Neuron (in vitro differentiated cells): ENCODE measurements around the gene HSD17B4.
"Not testable (repeated sequence)": the region's sequence is repeated elsewhere in the genome, so short reads cannot be mapped to it uniquely, and the experiment has no call there.

Experiments
- H2AFZ ChIP-seq: one replicate; pipeline ENCODE4 v1.6.1; 2013; ENCODE audit warnings: low read depth, mild to moderate bottlenecking, inconsistent platforms, low read length, moderate library complexity
- H3K27me3 ChIP-seq: one replicate; pipeline ENCODE4 v1.6.1; 2013; ENCODE audit warnings: low read length; ENCODE audit not compliant: insufficient read depth
- H3K36me3 ChIP-seq: one replicate; pipeline ENCODE4 v1.6.1; 2013; ENCODE audit warnings: low read length; ENCODE audit not compliant: insufficient read depth
- H3K4me1 ChIP-seq: one replicate; pipeline ENCODE4 v1.6.1; 2013; ENCODE audit warnings: low read length; ENCODE audit not compliant: insufficient read depth
- H3K4me3 ChIP-seq: 2 replicates; pipeline ENCODE4 v1.5.1; 2013; ENCODE audit warnings: mild to moderate bottlenecking, low read length, moderate library complexity
- H3K9me3 ChIP-seq: one replicate; pipeline ENCODE4 v1.6.1; 2013; ENCODE audit warnings: low read length

Gene HSD17B4, protein sequence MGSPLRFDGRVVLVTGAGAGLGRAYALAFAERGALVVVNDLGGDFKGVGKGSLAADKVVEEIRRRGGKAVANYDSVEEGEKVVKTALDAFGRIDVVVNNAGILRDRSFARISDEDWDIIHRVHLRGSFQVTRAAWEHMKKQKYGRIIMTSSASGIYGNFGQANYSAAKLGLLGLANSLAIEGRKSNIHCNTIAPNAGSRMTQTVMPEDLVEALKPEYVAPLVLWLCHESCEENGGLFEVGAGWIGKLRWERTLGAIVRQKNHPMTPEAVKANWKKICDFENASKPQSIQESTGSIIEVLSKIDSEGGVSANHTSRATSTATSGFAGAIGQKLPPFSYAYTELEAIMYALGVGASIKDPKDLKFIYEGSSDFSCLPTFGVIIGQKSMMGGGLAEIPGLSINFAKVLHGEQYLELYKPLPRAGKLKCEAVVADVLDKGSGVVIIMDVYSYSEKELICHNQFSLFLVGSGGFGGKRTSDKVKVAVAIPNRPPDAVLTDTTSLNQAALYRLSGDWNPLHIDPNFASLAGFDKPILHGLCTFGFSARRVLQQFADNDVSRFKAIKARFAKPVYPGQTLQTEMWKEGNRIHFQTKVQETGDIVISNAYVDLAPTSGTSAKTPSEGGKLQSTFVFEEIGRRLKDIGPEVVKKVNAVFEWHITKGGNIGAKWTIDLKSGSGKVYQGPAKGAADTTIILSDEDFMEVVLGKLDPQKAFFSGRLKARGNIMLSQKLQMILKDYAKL

DNA sequence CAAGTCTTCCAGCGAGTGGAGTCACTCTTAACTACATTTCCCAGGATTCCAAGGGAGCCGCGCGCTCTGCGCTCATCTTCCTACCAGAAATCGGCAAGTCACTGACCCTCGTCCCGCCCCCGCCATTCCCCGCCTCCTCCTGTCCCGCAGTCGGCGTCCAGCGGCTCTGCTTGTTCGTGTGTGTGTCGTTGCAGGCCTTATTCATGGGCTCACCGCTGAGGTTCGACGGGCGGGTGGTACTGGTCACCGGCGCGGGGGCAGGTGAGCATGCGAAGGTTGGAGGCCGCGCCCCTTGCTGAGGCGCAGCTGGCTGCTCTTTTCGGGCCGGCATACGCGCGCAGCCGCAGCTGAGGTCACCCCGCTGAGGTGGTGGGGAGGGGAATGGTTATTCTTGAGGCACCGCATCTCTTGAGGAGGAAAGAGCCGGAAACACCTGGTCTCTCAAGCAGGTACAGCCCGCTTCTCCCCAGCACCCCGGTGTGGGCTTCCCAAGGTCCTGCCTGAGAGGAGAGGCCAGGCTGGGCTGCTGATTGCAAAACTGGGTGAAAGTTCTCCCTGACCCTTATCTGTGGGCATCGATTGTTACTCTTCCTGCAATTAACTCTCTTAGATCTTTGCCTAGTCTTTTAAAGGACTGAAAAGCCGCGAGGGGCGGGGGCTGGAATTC is at the start of gene HSD17B4:
TSS of gene HSD17B4 (plus strand) at position 125 of the 667 bp plus-strand sequence. CDS start at position 204, 79 bp downstream.
- peaks cover 5% of the 10 kb centered on the region for H3K4me1 ChIP-seq
- no peaks in the 10 kb centered on the region for H3K27me3 ChIP-seq
- H3K36me3 ChIP-seq: peaks cover 4% of the 10 kb centered on the region

DNA sequence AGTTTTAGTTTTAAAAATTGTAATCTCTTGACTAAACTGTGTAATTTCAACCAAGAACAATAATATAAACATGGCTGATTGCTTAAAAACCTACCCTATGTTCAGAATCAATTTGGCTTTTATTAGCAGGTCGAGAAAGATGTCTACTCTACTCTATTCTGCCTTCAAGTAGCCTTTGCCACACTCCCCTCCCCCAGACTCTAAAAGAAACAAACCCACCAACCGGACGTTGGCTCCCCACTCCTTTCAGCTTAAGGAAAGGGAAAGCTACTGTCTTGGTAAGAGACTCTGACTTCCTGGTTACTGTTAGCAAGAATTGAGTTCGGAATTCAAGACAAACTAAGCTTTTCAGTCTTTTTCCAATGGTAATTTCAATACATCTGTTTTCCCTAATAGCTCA is 49.7 kb upstream of the HSD17B4 start:
- Histone ChIP-seq H3K4me3 (no peak overlapping the region), H3K27me3 (no peaks in the 10 kb centered on the region), H3K4me1 (peaks cover 4% of the 10 kb centered on the region), H3K36me3 (no peaks in the 10 kb centered on the region), H3K9me3 (no peaks in the 10 kb centered on the region), H2AFZ (peak overlapping the region; percentile 78)

More for the DNA sequence above, at the start of gene HSD17B4:
- Histone ChIP-seq H2AFZ (peak within 1 kb of the TSS; percentile 57), H3K4me3 (peak within 1 kb of the TSS; percentile 77), H3K9me3 (peaks cover 6% of the 10 kb centered on the region)

DNA sequence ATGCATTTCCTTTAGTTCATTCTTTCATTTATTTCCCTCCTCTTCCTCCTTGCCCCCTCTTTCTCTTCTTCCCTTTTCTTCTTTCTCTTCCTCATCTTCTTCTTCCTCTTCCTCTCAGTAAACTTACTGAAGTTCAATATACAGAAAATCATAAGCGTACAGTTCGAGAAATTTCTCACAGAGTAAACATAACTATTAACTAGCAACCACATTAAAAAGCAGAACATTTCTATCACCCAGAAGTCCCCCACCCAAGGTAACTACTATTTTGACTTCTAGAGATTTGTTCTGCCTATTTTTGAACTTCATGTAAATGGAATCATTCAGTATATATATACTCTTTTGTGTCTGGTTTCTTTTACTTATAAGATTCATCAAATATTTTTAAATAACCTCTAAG is 48.3 kb upstream of the HSD17B4 start:
- Histone ChIP-seq H3K4me1 (peaks cover 4% of the 10 kb centered on the region), H2AFZ (no peak overlapping the region), H3K4me3 (no peak overlapping the region), H3K9me3 (no peaks in the 10 kb centered on the region), H3K36me3 (no peaks in the 10 kb centered on the region), H3K27me3 (no peaks in the 10 kb centered on the region)

DNA sequence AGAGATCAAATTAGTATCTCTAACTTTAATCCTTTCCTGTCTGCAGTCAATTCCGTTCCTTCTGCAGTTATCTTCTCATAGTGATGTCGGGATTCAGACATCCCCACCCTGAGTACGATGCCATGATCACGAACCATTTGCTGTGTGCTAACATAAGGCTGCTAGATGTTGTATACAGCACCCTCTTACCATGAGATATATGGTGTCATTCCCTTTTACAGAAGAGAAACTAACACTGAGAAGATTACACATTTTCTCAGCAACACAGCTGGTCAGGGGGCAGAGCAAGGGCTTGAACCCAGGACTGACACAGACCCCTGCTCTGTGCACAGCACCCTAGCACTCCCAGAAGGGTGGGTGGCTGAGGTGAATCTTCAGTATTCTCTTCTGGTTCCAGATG is 46.9 kb upstream of the HSD17B4 start:
- no peak overlapping the region for H3K4me3 ChIP-seq
- no peaks in the 10 kb centered on the region for H3K36me3 ChIP-seq
- H3K27me3 ChIP-seq: no peaks in the 10 kb centered on the region
- no peak overlapping the region for H2AFZ ChIP-seq
- peaks cover 4% of the 10 kb centered on the region for H3K4me1 ChIP-seq
- no peaks in the 10 kb centered on the region for H3K9me3 ChIP-seq

DNA sequence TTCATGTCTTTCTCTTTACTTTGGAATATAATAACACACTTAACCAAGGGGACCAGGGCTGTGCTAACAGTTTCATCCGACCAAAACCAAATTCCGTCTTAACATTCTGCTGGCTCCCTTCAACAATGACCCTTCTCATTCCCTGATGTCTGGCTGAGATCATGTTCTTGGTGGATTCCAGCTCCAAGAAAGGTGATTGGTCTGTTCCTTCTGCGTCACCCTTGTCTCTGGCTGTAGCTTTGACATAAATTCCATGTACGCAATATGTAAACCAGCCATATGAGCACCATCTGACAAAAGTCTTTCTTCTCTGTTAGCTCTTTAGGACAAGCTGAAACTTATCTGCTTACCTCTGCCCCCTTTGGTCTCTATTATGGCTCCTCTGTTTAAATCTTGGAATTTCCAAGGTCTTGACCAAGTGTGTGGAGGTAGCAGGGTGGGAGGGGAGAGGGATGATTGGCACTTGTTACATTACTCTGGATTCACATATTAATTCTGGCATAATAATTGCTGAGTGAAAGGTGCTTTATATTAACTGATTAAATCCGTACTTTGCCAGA is 45.7 kb upstream of the HSD17B4 start:
- Histone ChIP-seq H3K4me1 (peaks cover 4% of the 10 kb centered on the region), H2AFZ (no peak overlapping the region), H3K4me3 (no peak overlapping the region), H3K36me3 (no peaks in the 10 kb centered on the region), H3K27me3 (no peaks in the 10 kb centered on the region), H3K9me3 (no peaks in the 10 kb centered on the region)

DNA sequence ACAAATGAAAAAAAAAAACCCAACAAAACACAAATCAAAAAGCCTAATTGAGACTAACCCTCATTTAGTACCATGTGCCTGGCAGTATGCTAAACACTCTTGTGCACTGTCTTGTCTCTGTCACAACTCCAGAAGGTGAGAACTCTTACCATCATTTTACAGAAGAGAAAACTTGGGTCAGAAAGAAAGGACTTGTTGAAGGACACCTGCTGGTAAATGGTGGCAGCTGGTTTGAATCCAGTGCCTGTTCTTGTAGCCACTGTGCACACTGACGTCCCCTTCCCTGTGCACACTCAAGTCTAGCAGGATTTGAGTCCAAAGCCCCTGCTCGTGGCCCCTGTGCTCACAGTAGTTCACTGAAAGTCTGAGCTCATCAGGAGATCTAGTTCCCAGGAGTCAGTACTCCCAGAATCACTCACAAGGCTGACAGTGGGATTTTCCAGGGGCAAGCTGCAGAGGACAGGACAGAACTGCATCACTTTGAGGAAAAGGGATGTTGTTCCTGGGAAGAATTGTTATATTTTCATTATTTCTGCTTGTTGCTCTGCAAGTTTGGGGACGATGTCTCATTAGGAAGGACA is 43.0 kb upstream of the HSD17B4 start:
- H3K36me3 ChIP-seq: no peaks in the 10 kb centered on the region
- H3K4me3 ChIP-seq: no peak overlapping the region
- H3K9me3 ChIP-seq: no peaks in the 10 kb centered on the region
- H3K4me1 ChIP-seq: peaks cover 4% of the 10 kb centered on the region
- H3K27me3 ChIP-seq: no peaks in the 10 kb centered on the region
- no peak overlapping the region for H2AFZ ChIP-seq

DNA sequence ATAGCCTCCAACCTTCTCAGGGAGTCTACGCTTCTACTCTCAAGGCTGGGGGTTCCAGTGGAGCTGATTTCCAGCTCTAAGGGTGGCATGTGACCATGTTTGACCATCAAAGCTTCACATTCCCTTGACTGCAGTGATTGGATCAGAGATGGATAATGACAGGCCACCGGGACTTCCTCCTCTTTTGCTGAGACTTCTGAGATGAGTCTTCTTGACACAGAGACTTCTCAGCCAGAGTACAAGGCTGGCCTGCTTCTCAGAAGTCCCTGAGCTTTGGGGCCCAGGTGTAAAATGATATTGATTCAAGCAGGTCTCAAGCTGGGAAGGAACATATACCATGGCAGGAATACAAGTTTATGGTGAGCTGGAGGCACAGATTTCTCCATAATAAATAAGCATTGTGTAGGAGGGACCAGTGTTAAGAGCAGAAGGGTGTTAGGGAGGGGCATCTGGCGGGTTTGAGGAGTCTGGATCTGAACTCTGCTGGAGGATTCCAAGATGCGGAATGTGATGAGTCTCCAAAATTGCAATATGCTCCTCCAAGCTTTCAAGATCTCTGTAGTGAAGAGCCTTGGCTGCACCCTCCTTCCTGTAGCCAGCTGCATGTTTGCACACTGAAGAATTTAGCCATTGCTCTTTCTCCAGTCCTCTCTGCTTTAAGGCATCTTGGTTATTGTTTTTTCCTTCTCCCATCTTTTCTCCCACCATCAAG is 41.7 kb upstream of the HSD17B4 start:
- Histone ChIP-seq H2AFZ (no peak overlapping the region), H3K4me3 (no peak overlapping the region), H3K4me1 (no peaks in the 10 kb centered on the region), H3K36me3 (no peaks in the 10 kb centered on the region), H3K27me3 (no peaks in the 10 kb centered on the region), H3K9me3 (no peaks in the 10 kb centered on the region)

DNA sequence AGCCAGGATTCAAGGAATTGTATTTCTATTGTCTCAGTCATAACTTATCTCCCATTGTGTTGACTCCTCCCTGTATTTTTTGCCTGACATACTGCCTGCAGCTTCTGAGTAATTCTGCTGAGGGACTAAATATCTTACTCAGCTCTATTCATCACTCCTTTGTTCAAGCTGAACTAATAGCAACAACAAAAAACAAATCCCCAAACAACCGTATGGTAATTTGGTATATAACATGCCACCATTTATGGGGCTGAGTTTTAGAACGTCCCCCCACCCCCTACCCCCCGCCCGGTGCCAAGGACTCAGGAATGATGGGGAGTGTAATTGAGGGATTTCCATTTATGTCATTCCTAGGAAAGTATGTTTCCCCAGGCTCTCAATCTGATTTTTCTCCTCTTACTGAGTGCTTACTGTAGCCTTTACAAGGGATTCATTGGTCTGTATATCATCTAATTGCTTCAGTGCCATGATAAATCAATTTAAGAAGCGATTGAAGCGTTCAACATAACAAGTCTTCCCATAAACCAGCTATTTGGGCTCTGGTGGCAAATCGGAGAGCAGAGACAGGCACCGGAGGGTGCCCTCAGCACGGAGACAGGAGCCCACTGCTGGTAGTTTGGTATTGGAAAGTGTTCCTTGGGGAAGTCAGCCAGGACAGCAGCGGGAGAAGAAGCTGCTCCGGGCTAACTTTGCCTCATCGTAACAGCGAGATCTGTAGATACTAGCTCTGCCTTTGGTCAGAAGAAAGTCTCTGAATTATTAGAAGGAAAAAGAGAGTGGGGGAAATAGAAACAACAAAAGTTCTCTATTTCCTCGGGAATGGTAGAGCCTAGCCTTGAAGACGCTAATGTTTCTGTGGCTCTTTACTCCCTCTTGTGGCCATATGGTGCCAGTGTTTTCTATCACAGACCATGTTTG is 40.7 kb upstream of the HSD17B4 start:
- Histone ChIP-seq H3K9me3 (no peaks in the 10 kb centered on the region), H2AFZ (peak overlapping the region; percentile 93), H3K4me1 (no peaks in the 10 kb centered on the region), H3K36me3 (no peaks in the 10 kb centered on the region), H3K4me3 (peak overlapping the region; percentile 62), H3K27me3 (no peaks in the 10 kb centered on the region)

DNA sequence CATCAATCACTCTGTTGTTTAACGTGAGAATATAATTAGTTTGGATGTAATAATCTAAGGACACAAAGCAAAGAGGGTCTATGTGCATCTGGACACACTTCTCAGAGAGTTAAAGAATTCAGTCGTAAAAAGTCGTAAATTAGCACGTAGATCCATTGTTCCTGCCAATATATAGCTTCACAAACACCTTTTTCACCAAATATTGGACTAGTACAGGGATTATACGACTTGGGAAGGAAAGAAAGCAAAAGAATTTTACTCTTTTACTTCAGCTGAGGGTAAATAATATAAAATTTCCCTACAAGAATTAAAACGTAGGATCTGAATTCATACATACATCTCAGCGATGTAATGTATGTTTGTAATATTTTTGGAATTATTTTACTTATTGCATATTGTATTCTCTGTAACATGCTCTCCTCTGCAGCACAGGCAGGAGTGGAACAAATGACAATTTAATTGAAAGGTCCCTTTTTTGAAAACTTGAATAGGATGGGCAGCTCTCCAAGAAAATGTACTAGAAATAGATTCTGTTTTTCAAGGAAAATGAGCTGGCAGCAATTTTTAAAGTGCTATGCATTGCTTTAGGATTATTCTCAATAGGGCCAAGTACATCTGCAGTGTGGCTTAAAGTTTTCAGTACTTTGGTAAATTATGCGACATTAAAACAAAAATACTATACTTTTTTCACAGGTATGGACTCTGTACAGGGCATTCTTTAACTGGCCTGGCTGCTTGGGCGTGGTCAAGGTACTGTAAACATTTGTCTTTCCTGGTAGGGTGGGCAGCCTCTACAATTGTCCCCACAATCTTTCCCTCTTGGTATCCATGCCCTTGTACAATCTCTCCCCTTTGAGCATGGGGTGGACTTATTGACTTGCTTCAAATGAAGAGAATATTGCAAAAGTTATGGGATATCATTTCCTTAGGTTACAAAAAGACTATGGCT is 39.7 kb upstream of the HSD17B4 start:
- Histone ChIP-seq H3K27me3 (no peaks in the 10 kb centered on the region), H3K9me3 (no peaks in the 10 kb centered on the region), H3K4me3 (peak overlapping the region; percentile 62), H2AFZ (peak overlapping the region; percentile 93), H3K36me3 (no peaks in the 10 kb centered on the region), H3K4me1 (no peaks in the 10 kb centered on the region)

DNA sequence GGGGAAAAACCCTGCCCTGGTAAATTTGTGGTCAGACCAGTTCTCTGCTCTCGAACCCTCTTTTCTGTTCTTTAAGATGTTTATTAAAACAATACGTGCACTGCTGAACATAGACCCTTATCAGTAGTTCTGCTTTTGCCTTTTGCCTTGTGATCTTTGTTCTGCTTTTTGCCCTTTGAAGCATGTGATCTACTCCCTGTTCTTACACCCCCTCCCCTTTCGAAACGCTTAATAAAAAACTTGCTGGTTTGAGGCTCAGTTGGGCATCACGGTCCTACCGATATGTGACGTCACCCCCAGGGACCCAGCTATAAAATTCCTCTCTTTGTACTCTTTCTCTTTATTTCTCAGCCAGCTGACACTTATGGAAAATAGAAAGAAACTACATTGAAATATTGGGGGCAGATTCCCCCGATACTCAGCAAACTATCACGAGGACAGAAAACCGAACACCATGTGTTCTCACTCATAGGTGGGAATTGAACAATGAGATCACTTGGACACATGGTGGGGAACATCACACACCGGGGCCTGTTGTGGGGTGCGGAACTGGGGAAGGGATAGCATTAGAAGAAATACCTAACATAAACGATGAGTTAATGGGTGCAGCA is 38.1 kb upstream of the HSD17B4 start:
- not testable (repeated sequence) for H3K27me3 ChIP-seq, H3K36me3 ChIP-seq, H2AFZ ChIP-seq, H3K4me1 ChIP-seq, H3K9me3 ChIP-seq, H3K4me3 ChIP-seq
